Parathyroid adenoma (tissue), 2 donors: ENCODE results near the gene TRIM37.
"Not testable (repeated sequence)": the region's sequence is repeated elsewhere in the genome, so short reads cannot be mapped to it uniquely, and the experiment has no call there.

Source experiments
- H2AFZ ChIP-seq: fragments of 300-600 bp; sonication (generic); one replicate; pipeline ENCODE4 v1.7.0; 2017; ENCODE audit warnings: antibody characterized with exemption, mild to moderate bottlenecking
- H3K27ac ChIP-seq: fragments of 300-600 bp; sonication (generic); one replicate; pipeline ENCODE4 v1.7.0; 2017
- H3K27me3 ChIP-seq: fragments of 300-600 bp; sonication (generic); one replicate; pipeline ENCODE4 v1.7.0; 2017; ENCODE audit warnings: low read length; ENCODE audit not compliant: control insufficient read depth, insufficient read depth
- H3K36me3 ChIP-seq: fragments of 300-600 bp; sonication (generic); one replicate; pipeline ENCODE4 v1.7.0; 2017; ENCODE audit warnings: low read length; ENCODE audit not compliant: control insufficient read depth, insufficient read depth
- H3K4me1 ChIP-seq: fragments of 300-600 bp; sonication (generic); one replicate; pipeline ENCODE4 v1.7.0; 2017; ENCODE audit warnings: control low read depth
- H3K4me2 ChIP-seq: fragments of 300-600 bp; sonication (generic); one replicate; pipeline ENCODE4 v1.7.0; 2017; ENCODE audit warnings: low read length
- H3K4me3 ChIP-seq: fragments of 300-600 bp; sonication (generic); one replicate; pipeline ENCODE4 v1.7.0; 2017; ENCODE audit warnings: low read depth, low read length
- H3K79me2 ChIP-seq: fragments of 300-600 bp; sonication (generic); one replicate; pipeline ENCODE4 v1.7.0; 2017; ENCODE audit warnings: control low read depth
- H3K9ac ChIP-seq: fragments of 300-600 bp; sonication (generic); one replicate; pipeline ENCODE4 v1.7.0; 2017; ENCODE audit warnings: mild to moderate bottlenecking
- H3K9me3 ChIP-seq: fragments of 300-600 bp; sonication (generic); one replicate; pipeline ENCODE4 v1.7.0; 2017; ENCODE audit warnings: low read length; ENCODE audit not compliant: control insufficient read depth
- CTCF ChIP-seq: fragments of 300-600 bp; sonication (generic); IDR thresholded peaks from one replicate; pipeline ENCODE4 v1.7.0; 2017; ENCODE audit warnings: antibody characterized with exemption, mild to moderate bottlenecking
- donor health status: primary hyperparathyroidism.

The TRIM37 gene

GRCh38 chr17:59093702-59094231 lies 12.9 kb downstream of the TRIM37 start:
- Histone ChIP-seq H3K4me1 (no peaks in the 10 kb centered on the region), H3K36me3 (no peaks in the 10 kb centered on the region), H2AFZ (no peak overlapping the region), H3K27ac (no peak overlapping the region), H3K9me3 (no peaks in the 10 kb centered on the region), H3K9ac (no peak overlapping the region), H3K4me3 (no peak overlapping the region), H3K4me2 (no peak overlapping the region), H3K79me2 (peaks cover 18% of the 10 kb centered on the region), H3K27me3 (no peaks in the 10 kb centered on the region)
- TF ChIP-seq CTCF, result no peak

GRCh38 chr17:59093145-59093701 lies 13.5 kb downstream of the TRIM37 start:
- H3K27me3 ChIP-seq, result no peaks in the 10 kb centered on the region
- no peaks in the 10 kb centered on the region for H3K9me3 ChIP-seq
- no peak overlapping the region for H3K4me3 ChIP-seq
- TF ChIP-seq CTCF, result no peak
- no peak overlapping the region for H2AFZ ChIP-seq
- H3K4me2 ChIP-seq, result no peak overlapping the region
- no peaks in the 10 kb centered on the region for H3K36me3 ChIP-seq
- no peak overlapping the region for H3K9ac ChIP-seq
- H3K79me2 ChIP-seq, result peaks cover 17% of the 10 kb centered on the region
- no peak overlapping the region for H3K27ac ChIP-seq
- H3K4me1 ChIP-seq, result no peaks in the 10 kb centered on the region

GRCh38 chr17:59090593-59090992 lies 16.1 kb downstream of the TRIM37 start:
- peaks cover 14% of the 10 kb centered on the region for H3K79me2 ChIP-seq
- H3K27me3 ChIP-seq, H3K4me2 ChIP-seq, H3K9ac ChIP-seq, H3K27ac ChIP-seq, H3K4me3 ChIP-seq, H2AFZ ChIP-seq, H3K9me3 ChIP-seq, H3K4me1 ChIP-seq, H3K36me3 ChIP-seq: not testable (repeated sequence)

GRCh38 chr17:59084154-59084553 lies 22.5 kb downstream of the TRIM37 start:
- H3K27me3 ChIP-seq, result no peaks in the 10 kb centered on the region
- no peak overlapping the region for H3K27ac ChIP-seq
- H3K4me1 ChIP-seq, result no peaks in the 10 kb centered on the region
- H3K36me3 ChIP-seq, result no peaks in the 10 kb centered on the region
- no peak overlapping the region for H3K4me3 ChIP-seq
- no peaks in the 10 kb centered on the region for H3K79me2 ChIP-seq
- H2AFZ ChIP-seq, result no peak overlapping the region
- no peaks in the 10 kb centered on the region for H3K9me3 ChIP-seq
- no peak overlapping the region for H3K4me2 ChIP-seq
- no peak overlapping the region for H3K9ac ChIP-seq
- TF ChIP-seq CTCF, result no peak

GRCh38 chr17:59074494-59074893 lies 32.2 kb downstream of the TRIM37 start:
- Histone ChIP-seq H2AFZ (no peak overlapping the region), H3K4me1 (no peaks in the 10 kb centered on the region), H3K36me3 (no peaks in the 10 kb centered on the region), H3K9me3 (no peaks in the 10 kb centered on the region), H3K4me3 (no peak overlapping the region), H3K79me2 (no peaks in the 10 kb centered on the region), H3K27ac (no peak overlapping the region), H3K4me2 (no peak overlapping the region), H3K9ac (no peak overlapping the region), H3K27me3 (no peaks in the 10 kb centered on the region)
- TF ChIP-seq CTCF, result no peak
